NCI-H2227 (cell line): ENCODE measurements around the gene FEN1.

ENCODE experiments used
- DNase-seq: peaks from one replicate; lab custom pipeline; 2025; ENCODE audit not compliant: unreplicated experiment; lab: John Stamatoyannopoulos, UW

The FEN1 gene

DNA sequence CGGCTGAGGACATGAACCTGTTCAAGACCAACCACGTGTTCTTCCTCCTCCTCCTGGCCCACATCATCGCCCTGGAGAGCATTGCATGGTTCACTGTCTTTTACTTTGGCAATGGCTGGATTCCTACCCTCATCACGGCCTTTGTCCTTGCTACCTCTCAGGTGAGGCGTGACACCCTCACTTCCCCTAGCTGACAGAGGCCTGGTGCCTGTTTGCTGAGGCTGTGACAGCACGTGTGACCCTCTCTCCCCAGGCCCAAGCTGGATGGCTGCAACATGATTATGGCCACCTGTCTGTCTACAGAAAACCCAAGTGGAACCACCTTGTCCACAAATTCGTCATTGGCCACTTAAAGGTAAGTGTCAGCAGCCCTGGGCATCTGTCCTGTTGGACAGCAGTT lies 47.7 kb downstream of the FEN1 start:
- no peak for DNase-seq

GRCh38 chr11:61841636-61842527 lies 49.2 kb downstream of the FEN1 start:
- DNase-seq: no peak

GRCh38 chr11:61842528-61842820 lies 49.8 kb downstream of the FEN1 start:
- DNase-seq: no peak

- DNase-seq: no peak
Measured at GRCh38 chr11:61844909-61845565, 52.3 kb downstream of the FEN1 start.

DNA sequence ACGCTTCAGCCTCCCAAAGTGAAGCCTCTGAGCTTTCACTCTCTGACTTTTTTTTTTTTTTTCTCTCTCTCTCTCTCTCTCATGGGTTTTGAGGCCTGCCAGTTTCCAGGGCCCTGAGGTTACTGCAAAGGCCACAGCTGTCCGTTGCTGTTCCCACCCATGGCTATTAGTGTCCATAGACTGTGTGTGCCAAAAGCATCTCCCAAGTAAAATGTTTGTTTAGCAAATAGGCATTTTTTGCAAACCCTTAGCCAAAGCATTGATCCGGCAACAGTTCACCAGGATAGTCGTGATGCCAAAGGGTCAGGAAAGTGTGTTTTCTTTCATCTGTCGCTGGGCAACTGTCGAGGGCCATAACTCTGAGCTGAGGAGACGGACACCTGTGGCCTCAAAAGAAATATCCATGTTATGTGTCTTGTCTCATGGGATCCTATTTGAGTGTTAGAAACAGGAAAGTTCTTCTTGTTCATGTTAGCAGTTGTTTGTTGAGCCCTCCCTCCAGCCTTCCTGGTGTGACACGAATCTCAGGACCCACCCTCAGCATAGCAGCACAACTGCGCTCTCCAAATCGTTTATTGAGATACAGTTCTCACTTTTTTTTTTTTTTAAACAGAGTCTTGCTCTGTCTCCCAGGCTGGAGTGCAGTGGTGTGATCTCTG lies 53.8 kb downstream of the FEN1 start:
- no peak for DNase-seq
